GM19238 (cell line): ENCODE measurements around the gene TMEM144.

Source experiments
- DNase-seq: peaks from one replicate; pipeline ENCODE4 v3.0.0; 2011; ENCODE audit warnings: low spot score; ENCODE audit not compliant: insufficient read length

TMEM144 gene

DNA sequence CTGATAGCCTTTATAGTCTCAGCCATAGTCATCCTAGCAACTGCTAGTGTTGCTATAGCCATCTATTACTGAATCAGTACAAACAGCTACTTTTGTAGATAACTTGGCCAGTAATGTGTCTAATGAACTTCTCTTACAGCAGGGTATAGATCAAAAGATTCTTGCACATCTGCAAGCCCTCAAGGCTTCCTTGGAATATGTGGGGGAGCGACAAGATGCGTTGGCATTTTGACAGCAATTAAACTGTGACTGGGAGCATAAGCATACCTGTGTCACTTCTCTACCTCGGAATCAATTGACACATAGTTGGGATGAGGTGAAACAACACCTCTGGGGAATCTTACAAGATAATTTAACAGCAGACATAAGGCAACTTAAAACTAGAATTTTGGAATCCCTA is 87.6 kb downstream of the TMEM144 start:
- DNase-seq, result no peak

DNA sequence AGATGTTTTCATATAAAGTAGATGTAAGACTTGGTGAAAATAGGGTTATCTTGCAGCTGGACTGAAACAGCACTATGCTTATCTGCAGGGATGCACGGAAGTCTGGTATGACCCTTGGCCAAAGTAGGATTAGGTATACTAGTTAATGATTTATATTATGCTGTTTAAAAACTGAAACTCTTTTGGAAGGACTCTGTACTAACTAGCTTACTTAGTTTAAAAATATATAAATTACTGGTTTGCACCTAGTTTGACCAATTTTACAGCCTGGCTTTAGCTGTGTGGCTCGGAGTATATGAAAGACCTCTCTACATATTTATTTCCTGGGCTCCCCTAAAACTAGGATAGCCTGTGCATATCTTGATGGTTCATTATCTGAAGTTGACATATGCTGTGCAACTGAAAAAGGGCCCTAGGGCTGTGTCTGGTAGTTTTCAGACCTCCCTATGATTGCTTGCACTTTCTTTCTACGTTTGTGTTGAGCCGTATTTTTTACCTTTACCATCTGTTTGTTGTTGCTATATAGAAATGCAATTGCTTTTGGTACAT is 89.2 kb downstream of the TMEM144 start:
- no peak for DNase-seq

DNA sequence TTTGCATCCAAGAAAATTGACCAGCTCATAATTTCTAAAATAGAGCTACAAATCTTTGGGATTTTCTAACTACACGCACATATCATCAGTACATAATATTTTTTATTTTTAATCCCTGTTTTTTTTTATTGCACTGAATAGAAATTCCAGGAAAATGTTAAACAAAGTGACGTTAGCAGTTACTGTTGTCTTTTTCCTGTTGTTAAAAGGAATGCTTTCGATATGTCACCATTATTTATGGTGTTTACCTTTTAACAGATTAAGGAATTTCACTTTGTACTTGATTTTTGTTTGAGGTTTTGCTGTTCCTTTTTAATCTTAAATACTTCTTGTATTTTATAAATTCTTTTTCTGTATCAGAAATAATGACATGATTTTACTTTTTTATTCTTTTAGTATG is 89.7 kb downstream of the TMEM144 start:
- DNase-seq, result no peak

DNA sequence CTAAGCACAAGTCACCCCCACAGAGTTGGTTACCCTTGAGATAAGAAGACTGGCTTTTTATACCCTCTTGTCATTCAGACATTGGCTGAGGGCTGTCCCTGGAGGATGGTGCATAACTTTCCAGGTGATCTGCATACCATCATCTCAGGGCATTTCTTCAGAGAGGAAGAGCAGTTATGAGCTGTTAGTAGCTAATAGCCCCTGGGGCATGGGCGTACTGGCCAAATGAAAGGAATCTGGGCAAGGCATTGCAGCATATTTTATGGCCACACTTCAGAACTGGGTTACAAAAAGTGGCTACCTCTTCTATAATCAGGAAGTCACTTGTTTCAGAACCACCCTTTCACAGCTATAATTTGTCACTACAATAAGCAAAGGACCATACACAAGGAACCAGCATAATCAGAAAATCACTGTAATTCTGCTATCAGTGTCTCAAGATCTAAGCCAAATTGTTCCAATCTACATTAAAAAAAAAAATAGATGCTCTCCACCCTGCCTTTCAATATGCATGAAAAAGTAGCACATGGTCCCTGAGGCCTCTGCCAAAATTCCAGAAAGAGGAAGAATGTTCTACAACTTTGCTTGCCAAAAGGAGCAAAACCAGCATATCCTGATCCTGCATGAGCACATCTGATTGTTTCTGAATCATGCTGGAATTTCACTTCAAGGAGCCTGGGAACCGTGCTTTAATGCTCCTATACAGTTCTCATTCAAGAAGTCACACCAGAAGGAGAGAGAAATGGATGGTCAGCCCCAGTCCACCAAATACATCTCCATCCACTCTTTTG is 92.0 kb downstream of the TMEM144 start:
- no peak for DNase-seq

DNA sequence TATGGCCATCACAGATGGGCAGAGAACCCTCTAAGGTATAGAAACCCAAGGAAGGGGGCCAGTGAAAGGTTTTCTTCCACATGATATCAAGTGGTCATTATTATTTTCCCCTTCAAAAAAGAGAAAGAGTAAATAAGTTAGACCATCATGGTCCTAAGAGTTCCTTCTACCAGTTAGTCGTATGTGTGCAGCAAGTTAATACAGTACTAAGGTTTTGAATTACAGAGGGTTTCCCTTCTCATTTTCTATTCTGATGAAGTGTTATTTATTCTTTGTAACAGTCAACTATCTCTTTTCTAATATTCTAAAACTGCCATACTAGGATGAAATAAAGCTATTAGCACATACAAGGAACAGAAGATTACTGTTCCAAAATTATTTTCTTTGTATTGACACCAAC is 94.4 kb downstream of the TMEM144 start:
- no peak for DNase-seq
